HEK293 (cell line): ENCODE data around the gene SCN4B.

Experiments used
- CTCF ChIA-PET: fragments of 350-600 bp; formaldehyde crosslinking; extraction: SDS; loops from one replicate; lab custom pipeline; 2021; ENCODE audit warnings: antibody characterized with exemption; lab: Yijun Ruan, JAX
- POLR2A ChIA-PET: fragments of 300-600 bp; formaldehyde crosslinking; extraction: SDS; loops from one replicate; lab custom pipeline; 2020; ENCODE audit warnings: antibody characterized with exemption, inconsistent platforms; lab: Yijun Ruan, JAX
- H3K27ac ChIP-seq: fragments of 200-500 bp; sonication (Bioruptor generic); 2 replicates; pipeline ENCODE4 v1.5.1; 2014; ENCODE audit warnings: low read depth, low read length, control low read depth, inconsistent platforms; ENCODE audit errors: extremely low read depth
- H3K36me3 ChIP-seq, 2 experiments: fragments of 200-500 bp in 1 of 2; sonication (Bioruptor generic) in 1 of 2; 1 replicate in 1 of 2; 2 replicates in 1 of 2; pipeline ENCODE4 v1.5.1; 2014 to 2017; ENCODE audit warnings: inconsistent platforms in 2 of 2, low read length in 2 of 2; ENCODE audit not compliant: control insufficient read depth in 2 of 2, insufficient read depth in 1 of 2
- H3K4me1 ChIP-seq: fragments of 200-500 bp; sonication (Bioruptor generic); 2 replicates; pipeline ENCODE4 v1.5.1; 2014; ENCODE audit warnings: mild to moderate bottlenecking, low read length, inconsistent platforms; ENCODE audit not compliant: control insufficient read depth, insufficient read depth
- H3K4me3 ChIP-seq: 2 replicates; pipeline ENCODE4 v1.5.1; 2011; ENCODE audit warnings: low read depth, mild to moderate bottlenecking, control low read depth, low read length, moderate library complexity
- H3K9me3 ChIP-seq: fragments of 200-500 bp; sonication (Bioruptor generic); 2 replicates; pipeline ENCODE4 v1.5.1; 2014; ENCODE audit warnings: low read depth, low read length, inconsistent platforms; ENCODE audit not compliant: control insufficient read depth, insufficient read depth
- BCL11A ChIP-seq: fragments of 450-650 bp; formaldehyde crosslinking; IDR thresholded peaks from 2 replicates; pipeline ENCODE4 v1.5.1; 2016; ENCODE audit warnings: low read depth, missing biosample characterization, missing genetic modification characterization
- CTCF ChIP-seq: fragments of 450-650 bp; formaldehyde crosslinking; IDR thresholded peaks from 2 replicates; pipeline ENCODE4 v1.5.1; 2016; ENCODE audit warnings: missing biosample characterization, missing genetic modification characterization
- GFI1B ChIP-seq: fragments of 450-650 bp; formaldehyde crosslinking; IDR thresholded peaks from 2 replicates; pipeline ENCODE4 v1.5.1; 2016; ENCODE audit warnings: missing biosample characterization, missing genetic modification characterization
- MYNN ChIP-seq: fragments of 450-650 bp; formaldehyde crosslinking; IDR thresholded peaks from 2 replicates; pipeline ENCODE4 v1.5.1; 2016; ENCODE audit warnings: missing biosample characterization, missing genetic modification characterization, borderline replicate concordance
- REPIN1 ChIP-seq: fragments of 450-650 bp; formaldehyde crosslinking; IDR thresholded peaks from 2 replicates; pipeline ENCODE4 v1.5.1; 2017; ENCODE audit warnings: missing biosample characterization, missing genetic modification characterization, low read depth
- ZBTB1 ChIP-seq: fragments of 450-650 bp; formaldehyde crosslinking; IDR thresholded peaks from 2 replicates; pipeline ENCODE4 v1.5.1; 2016; ENCODE audit warnings: missing biosample characterization, missing genetic modification characterization
- ZBTB49 ChIP-seq: fragments of 450-650 bp; formaldehyde crosslinking; IDR thresholded peaks from 2 replicates; pipeline ENCODE4 v1.5.1; 2016; ENCODE audit warnings: missing biosample characterization, missing genetic modification characterization, low read depth
- ZFP3 ChIP-seq: fragments of 450-650 bp; formaldehyde crosslinking; IDR thresholded peaks from 2 replicates; pipeline ENCODE4 v1.5.1; 2016; ENCODE audit warnings: low read depth, missing biosample characterization, missing genetic modification characterization
- ZNF155 ChIP-seq: fragments of 450-650 bp; formaldehyde crosslinking; IDR thresholded peaks from 2 replicates; pipeline ENCODE4 v1.5.1; 2016; ENCODE audit warnings: missing biosample characterization, missing genetic modification characterization
- ZNF157 ChIP-seq: fragments of 450-650 bp; formaldehyde crosslinking; IDR thresholded peaks from 2 replicates; pipeline ENCODE4 v1.5.1; 2016; ENCODE audit warnings: missing biosample characterization, missing genetic modification characterization
- ZNF175 ChIP-seq: fragments of 450-650 bp; formaldehyde crosslinking; IDR thresholded peaks from 2 replicates; pipeline ENCODE4 v1.5.1; 2016; ENCODE audit warnings: missing biosample characterization, missing genetic modification characterization
- ZNF223 ChIP-seq: fragments of 450-650 bp; formaldehyde crosslinking; IDR thresholded peaks from 2 replicates; pipeline ENCODE4 v1.5.1; 2016; ENCODE audit warnings: missing biosample characterization, missing genetic modification characterization
- ZNF24 ChIP-seq: fragments of 450-650 bp; formaldehyde crosslinking; IDR thresholded peaks from 2 replicates; pipeline ENCODE4 v1.5.1; 2016; ENCODE audit warnings: missing biosample characterization, missing genetic modification characterization
- ZNF394 ChIP-seq: fragments of 450-650 bp; formaldehyde crosslinking; IDR thresholded peaks from 2 replicates; pipeline ENCODE4 v1.5.1; 2016; ENCODE audit warnings: missing biosample characterization, missing genetic modification characterization, mild to moderate bottlenecking, moderate library complexity, borderline replicate concordance
- ZNF521 ChIP-seq: fragments of 450-650 bp; formaldehyde crosslinking; IDR thresholded peaks from 2 replicates; pipeline ENCODE4 v1.5.1; 2017; ENCODE audit warnings: missing biosample characterization, mild to moderate bottlenecking, missing genetic modification characterization
- ZNF610 ChIP-seq: fragments of 450-650 bp; formaldehyde crosslinking; IDR thresholded peaks from 2 replicates; pipeline ENCODE4 v1.5.1; 2016; ENCODE audit warnings: missing biosample characterization, missing genetic modification characterization, borderline replicate concordance
- ZNF747 ChIP-seq: fragments of 450-650 bp; formaldehyde crosslinking; IDR thresholded peaks from 2 replicates; pipeline ENCODE4 v1.5.1; 2016; ENCODE audit warnings: missing biosample characterization, missing genetic modification characterization
- ZSCAN30 ChIP-seq: fragments of 450-650 bp; IDR thresholded peaks from 2 replicates; pipeline ENCODE4 v1.5.1; 2018; ENCODE audit warnings: missing biosample characterization, mild to moderate bottlenecking, missing genetic modification characterization, moderate library complexity
- TF ChIP-seq, protein P1 (sequence below): fragments of 450-650 bp; formaldehyde crosslinking; IDR thresholded peaks from 2 replicates; pipeline ENCODE4 v1.5.1; 2016; ENCODE audit warnings: missing biosample characterization, missing genetic modification characterization

Gene SCN4B

GRCh38 chr11:118092907-118093571 lies 59.6 kb downstream of the SCN4B start (continued):
- TF ChIP-seq ZBTB49 (no peak), MYNN (tag by site-specific recombination) (no peak), ZFP3 (tag by site-specific recombination) (no peak), ZNF394 (tag by site-specific recombination) (no peak)

DNA sequence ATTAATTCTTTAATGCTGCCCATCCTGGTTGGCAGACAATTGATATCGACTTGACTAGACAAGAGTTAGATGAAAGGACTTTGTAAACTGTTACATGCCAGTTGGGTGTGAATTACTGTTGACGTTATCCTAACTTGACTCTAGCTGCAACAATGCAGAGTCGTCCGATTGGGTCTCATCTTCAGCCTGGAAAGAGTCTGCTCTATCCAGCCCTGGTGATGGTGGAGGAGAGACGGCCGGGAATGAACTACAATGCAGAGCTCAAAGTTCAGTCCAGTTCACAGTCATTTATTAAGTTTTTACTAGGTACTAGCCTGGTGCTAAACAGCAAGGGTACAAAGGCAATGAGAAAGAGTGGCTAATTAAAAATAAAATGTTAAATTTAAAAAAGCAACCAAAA lies 60.9 kb downstream of the SCN4B start:
- ChIA-PET POLR2A (no interaction called here), CTCF (interaction anchor here (0.7 kb wide), 2 partner anchors 80 to 201 kb away, joined by 4 read pairs; no protein-coding TSS in a partner anchor)
- H3K9me3 ChIP-seq, result no peaks in the 10 kb centered on the region
- H3K27ac ChIP-seq, result no peak overlapping the region
- H3K4me1 ChIP-seq, result no peaks in the 10 kb centered on the region
- no peak overlapping the region for H3K4me3 ChIP-seq
- no peak for TF ChIP-seq GFI1B (tag by site-specific recombination)
- no peaks in the 10 kb centered on the region for H3K36me3 ChIP-seq

DNA sequence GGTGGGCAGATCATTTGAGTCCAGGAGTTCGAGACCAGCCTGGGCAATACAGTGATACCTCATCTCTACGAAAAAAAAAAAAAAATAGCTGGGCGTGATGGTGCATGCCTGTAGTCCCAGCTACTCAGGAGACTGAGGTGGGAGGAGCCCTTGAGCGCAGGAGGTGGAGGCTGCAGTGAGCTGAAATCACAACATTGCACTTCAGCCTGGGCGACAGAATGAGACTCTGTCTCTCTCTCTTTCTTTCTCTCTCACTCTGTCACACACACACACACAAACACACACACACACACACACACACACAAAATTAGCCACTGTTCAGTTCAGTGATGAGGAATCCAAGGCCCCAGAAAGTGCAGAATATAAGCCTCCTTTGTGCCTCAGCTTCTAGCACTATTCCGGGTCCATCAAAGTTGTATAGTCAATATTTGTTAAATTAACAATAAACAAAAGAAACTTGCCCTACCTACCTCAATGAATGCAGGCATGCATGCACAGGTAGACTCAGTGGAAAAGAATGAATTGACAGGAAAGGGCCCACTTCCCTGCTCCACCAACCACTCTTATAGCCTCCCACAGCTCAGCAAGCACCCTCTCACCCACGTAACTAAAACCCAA lies 62.0 kb downstream of the SCN4B start:
- Histone ChIP-seq H3K4me1 (no peaks in the 10 kb centered on the region), H3K4me3 (no peak overlapping the region), H3K36me3 (no peaks in the 10 kb centered on the region), H3K27ac (no peak overlapping the region), H3K9me3 (no peaks in the 10 kb centered on the region)
- TF ChIP-seq ZNF157 (tag by site-specific recombination) (no peak), REPIN1 (no peak), ZNF175 (tag by site-specific recombination) (no peak), ZNF747 (tag by site-specific recombination) (no peak)
- CTCF ChIA-PET, result interaction anchor here (0.6 to 0.7 kb wide), 2 partner anchors 26 to 81 kb away, joined by 3 read pairs; no protein-coding TSS in a partner anchor
- POLR2A ChIA-PET, result interaction anchor here (0.6 kb wide), 1 partner anchor 118 kb away, joined by 5 read pairs; no protein-coding TSS in a partner anchor

DNA sequence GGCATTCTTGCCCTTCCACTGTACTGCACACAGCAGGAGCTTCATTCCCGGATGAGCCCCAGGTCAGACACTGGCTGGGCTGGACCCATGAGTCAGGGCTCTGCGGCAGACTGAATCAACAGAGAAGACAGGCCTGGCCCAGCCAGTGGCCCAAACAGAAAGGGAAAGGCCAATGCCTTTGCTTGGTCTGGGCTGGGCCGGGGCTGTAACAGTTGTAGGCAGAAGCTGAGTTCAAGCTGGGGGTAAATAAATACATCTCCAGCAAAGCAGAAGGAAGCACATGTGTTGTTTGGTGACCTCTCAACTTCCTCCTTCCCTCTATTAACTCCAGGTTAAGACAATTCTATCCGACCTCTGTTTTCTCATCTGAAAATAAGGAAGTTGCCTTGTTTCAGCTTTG lies 64.1 kb downstream of the SCN4B start:
- Histone ChIP-seq H3K36me3 (no peaks in the 10 kb centered on the region), H3K4me1 (no peaks in the 10 kb centered on the region), H3K27ac (no peak overlapping the region), H3K9me3 (no peaks in the 10 kb centered on the region), H3K4me3 (no peak overlapping the region)
- ChIA-PET CTCF (no interaction called here), POLR2A (no interaction called here)
- TF ChIP-seq ZNF521 (tag by site-specific recombination) (no peak), CTCF (tag by site-specific recombination) (no peak), ZNF223 (no peak), ZBTB1 (tag by site-specific recombination) (no peak), ZSCAN30 (tag by site-specific recombination) (no peak), ZNF155 (tag by site-specific recombination) (no peak), ZNF610 (no peak), ZNF24 (no peak), BCL11A (no peak)
- TF ChIP-seq, protein P1, sequence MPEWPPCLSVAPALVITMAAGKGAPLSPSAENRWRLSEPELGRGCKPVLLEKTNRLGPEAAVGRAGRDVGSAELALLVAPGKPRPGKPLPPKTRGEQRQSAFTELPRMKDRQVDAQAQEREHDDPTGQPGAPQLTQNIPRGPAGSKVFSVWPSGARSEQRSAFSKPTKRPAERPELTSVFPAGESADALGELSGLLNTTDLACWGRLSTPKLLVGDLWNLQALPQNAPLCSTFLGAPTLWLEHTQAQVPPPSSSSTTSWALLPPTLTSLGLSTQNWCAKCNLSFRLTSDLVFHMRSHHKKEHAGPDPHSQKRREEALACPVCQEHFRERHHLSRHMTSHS (tag by site-specific recombination), result no peak
